GM19467 (cell line): ENCODE data around the gene CTNNBIP1.

Experiments used
- ATAC-seq: cut with Tn5 transposase; IDR thresholded peaks from one replicate; pipeline ENCODE4 v1.9.1; 2021; ENCODE audit warnings: mild to moderate bottlenecking, moderate library complexity; ENCODE audit not compliant: unreplicated experiment

Gene CTNNBIP1

DNA sequence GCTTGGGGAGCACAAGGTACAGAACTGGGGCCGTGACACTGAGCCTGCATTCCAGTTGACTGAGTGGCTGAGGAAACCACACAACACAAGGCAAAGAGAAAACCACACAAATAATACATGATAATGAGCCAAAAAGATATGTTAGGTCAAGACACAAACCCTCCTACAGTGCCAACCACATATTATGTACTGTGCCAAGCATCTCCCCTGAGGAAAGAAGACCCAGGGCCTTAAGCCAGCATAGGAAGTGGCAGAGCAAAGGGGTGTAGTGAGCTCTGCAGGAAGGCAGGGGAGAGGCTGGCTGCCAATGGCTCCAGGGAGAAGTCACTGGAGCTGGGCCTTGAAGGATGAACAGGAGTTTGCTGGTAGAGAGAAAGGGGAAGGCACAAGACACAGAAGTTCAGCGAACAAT, 28.2 kb downstream of the CTNNBIP1 start:
- no peak for ATAC-seq

DNA sequence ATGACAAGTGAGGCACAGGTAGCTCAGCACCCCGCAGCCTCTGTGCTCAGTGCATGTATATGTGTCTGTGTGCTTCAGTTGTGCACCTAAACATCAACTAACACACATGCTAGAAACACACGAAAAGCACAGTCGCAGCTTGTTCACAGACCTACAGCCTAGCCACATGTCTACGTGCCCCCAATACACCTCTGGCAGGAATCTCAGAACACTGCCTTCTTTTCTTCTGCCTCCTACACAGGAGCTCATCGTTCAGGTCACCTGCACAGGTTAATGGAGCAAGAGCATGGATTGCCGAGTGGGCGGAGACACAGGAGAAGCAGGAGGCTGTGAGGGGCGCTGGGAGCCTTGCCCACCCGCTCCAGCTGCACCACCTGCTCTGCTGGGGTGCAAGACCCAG, 31.7 kb downstream of the CTNNBIP1 start:
- no peak for ATAC-seq

DNA sequence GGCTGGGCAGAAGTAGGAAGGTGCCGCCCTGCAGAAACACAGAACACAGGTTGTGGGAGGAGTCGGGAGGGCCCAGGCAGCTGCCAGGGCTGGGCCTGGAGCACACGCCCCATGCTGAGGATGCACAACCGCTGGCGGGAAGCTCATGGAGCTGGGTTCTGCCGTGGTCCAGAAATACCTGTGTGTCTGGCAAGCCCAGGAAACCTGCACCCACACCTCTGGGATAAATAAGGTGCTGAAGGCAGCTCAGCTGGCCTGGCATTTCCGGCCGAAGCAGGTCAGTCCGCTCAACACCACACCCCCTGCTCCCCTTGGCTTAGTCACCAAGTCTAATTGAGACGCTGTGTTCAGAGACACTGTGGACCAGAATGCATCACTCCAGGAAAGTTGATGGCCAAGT, 32.1 kb downstream of the CTNNBIP1 start:
- ATAC-seq: no peak

DNA sequence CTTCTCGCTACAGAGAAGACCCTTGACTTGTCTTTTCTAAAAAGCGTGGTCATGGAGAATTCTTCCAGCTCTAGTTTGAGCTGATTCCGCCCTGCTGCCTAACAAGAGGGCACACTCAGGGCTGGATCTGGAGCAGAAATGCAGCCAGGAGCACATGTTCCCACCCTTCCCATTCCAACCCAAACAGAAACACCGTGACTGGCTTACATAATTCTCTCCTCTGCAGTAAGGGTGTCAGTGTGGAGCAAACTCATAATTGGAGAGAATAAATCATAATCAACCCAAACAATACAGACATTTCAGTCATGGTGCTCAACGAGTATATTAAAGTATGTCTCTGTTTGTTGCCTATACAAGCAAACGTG, 34.5 kb downstream of the CTNNBIP1 start:
- ATAC-seq: no peak

DNA sequence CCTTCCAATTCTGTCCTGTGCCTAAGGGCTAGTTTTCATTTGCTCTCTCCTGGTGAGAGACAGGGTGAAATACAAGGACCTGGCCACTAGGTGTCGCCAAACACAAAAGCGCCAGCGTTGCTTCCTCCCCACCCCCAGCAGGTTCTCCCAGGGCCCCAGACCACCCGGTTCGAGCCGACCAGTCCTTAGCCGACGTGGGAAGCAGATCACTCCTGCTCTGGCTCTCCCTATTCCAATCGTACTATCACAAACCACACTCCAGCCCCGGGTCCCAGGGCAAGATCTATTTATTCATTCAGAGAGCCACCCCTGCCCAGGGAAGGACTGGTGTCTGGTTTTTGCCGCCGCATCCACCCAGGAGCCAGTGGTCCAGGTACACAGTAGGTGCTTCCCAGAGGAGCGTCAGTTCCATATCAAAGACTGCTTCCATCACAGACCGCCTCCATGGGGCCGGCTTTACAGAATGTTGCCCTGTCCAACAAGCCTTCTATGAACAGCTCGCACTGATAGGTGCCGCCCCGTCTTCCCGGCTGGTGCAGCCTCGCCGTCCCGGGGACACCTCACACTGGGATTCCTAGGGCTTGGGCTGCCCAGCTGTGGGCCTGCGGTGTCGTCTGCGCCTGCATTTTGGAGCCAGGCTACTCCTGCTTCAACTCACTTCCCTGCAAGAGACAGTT, 35.0 kb downstream of the CTNNBIP1 start:
- no peak for ATAC-seq

DNA sequence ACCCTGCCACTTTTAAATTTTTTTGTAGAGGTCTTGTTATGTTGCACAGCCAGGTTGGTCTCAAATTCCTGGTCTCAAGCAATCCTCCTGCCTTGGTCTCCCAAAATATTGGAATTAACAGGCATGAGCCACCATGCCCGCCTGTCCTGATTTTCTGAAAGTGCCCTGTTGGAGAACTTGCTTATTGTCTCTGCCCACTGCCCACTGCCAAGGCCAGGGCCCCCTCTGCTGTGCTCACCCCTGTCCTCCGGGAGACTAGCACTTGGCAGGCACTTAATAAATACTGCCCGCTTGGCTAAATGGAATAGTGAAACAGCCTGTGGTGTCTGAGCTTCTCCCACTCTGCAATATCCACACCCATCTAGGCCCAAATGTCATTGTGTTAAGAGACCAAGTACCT, 35.7 kb downstream of the CTNNBIP1 start:
- no peak for ATAC-seq

DNA sequence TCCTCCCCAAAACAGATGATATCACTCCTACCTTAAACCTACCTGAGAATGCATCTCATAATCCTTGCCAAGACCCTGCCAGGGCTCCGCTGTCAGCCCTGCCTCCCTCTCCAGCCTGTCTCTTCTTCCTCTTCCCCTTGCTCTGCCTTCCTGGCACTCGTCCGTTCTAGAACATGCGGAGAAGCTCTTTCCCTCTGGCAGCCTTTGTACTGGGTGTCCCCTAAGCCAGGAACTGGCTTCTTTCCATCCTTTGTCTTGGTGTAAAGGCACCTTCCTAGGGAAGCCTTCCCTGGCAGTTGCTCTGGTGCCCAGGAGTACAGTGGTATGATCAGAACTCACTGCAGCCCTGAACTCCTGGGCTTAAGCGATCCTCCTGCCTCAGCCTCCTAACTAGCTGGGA, 36.1 kb downstream of the CTNNBIP1 start:
- no peak for ATAC-seq

DNA sequence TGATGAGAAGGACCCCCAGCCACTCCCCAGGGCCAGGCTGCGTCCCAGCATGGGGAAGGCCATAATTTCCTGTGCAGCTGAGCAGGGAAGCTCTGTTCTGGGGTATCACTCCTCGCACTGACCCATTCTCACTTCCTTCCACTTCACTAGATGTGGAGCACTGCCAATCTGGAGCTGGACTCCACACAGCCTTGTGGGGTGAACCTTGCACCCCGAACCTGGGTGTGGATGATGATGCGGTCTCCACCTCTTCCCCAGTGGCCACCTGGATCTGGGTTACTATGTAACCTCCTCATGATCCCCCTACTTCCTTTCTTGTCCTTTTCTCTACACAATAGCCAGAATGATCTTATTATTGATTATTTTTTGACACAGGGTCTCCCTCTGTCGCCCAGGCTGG, 36.7 kb downstream of the CTNNBIP1 start:
- ATAC-seq: no peak

DNA sequence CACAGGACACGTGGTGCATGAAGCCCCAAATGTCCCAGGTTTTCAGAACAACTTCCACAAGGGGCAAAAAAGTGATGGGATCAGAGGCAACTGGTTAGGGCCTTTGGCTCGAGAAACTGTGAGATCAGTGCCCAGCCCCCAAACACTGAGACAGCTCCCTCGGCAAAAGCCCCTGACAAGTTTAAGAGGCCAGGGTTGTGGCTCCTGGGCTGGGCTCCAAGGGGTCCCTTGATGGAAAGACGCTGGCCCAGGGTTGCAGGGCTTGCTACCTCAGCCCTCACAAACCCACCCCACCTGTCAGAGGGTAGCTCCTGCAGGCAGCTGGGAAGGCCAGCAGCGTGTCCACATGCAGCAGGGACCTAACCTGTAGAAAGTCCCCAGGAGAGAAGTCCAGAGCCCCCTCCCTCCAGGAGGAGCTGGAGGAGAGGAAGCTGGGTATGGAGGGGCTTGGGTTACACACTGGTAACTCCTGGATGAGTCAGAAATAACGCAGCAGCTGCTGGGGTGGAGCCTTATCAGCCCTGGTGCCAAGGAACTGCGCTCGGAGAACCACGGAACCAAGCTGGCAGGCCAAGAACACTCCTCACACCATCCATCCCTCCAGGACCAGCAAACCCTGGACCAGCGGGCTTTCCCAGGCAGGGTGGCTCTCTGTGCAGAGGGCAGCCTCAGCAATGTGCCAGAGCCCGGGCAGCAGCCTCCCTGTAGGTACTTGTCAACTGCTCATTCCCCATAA, 37.5 kb downstream of the CTNNBIP1 start:
- no peak for ATAC-seq

DNA sequence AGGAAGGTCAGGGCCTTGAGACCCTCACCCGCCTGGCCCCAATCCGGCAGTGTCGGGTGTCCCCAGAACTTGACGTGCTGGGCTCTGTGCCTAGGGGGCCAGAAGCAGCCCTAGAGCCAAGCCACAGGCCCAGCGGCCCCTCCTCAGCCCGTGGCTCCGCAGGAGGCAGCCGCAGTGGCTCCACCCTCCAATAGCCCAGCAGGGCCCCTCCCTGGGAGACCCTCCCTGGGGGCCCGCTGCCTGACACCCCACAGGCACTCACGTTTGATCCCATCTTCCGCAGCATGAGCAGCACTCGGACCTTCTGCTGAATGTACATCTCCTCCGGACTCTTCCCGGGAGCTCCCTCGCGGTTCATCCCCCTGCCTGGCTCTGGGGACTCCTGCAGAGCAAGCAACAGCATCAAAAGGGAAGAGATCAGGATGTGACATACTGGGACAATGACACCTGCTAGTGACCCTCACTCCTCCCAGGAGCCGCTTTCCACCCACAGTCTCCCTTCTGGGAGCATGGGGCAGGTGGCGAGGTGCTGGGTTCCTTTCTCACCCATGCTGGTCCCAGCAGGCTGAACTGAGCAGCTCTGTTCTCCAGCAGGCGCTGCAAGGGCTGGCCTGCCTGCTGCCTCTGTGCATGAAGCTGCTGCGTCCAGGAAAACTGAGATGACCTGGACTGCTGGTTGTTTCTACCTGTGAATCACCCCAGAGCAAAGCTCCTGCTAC, 38.2 kb downstream of the CTNNBIP1 start:
- ATAC-seq: no peak

DNA sequence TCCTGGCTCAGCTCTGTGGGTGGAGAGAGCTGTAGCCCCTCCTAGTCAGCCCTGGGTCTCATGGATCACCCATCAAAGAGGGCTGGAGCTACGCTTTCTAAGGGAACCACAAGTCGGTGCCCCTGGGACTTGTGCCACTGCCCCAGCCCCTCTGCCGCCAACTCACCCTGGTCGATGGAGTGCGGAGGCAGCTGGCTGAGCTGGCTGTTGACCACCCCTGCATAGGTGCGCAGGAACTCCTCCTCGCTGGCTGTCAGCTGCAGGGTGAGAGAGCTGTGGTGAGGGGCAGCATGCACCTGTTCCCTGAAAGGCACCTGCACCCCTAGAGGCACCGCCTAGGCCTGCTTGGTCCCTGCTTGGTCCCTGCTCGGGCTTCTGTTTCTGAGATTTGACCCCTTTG, 39.0 kb downstream of the CTNNBIP1 start:
- ATAC-seq: no peak

DNA sequence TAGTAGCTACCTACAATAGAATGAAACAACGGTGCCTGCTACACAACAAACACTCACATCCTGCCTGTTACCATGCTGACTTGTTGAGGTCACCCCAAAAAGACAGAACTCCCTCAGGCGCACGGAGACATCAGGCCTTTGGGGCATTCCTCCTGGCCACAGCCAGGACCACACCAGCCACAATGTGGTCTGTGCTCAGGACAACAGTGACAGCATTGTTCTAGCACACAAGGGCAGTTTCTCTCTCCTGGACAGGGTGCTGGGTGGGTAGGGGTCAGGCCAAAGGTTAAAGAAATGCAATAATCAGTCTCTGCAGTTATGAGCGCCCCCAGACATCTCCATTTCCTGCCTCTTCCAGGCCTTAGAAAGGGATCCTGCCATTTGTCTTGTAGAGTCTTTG, 39.5 kb downstream of the CTNNBIP1 start:
- no peak for ATAC-seq

DNA sequence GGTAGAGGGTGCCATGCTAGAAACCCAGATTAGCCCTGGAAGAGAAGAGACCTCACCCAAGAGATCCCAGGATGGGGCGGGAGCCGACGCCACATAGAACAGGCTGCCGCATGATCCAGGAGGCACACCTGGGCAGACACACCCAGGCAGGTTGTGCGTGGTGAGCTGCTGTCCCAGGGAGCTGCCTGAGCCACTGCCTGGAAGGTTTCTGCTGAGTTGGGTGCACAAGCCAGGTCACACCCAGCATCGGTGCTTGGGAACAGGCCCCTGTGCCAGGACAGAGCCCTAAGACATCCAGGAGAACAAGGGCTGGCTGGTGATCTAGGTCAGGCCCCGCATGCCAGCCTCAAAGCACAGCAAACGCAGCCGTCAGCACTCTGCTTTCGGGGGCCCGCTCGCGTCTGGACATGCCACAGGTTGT, 40.2 kb downstream of the CTNNBIP1 start:
- no peak for ATAC-seq

DNA sequence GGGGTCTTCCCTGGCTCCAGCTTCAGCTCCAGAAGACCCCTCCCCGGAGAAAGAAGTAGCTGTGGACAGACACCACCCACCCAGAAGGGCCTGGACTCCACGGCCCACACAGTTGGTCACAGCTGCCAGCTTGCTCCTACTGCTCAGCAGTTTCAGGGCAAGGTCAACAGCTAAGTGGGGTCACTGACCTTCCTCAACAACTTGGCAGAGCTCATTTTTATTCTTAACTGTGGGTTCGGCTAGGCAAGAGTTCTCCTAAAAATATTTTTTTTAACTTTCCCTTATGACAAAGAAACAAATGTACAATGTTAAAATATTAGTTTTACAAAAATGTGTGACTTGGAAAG, 41.9 kb downstream of the CTNNBIP1 start:
- ATAC-seq: no peak

DNA sequence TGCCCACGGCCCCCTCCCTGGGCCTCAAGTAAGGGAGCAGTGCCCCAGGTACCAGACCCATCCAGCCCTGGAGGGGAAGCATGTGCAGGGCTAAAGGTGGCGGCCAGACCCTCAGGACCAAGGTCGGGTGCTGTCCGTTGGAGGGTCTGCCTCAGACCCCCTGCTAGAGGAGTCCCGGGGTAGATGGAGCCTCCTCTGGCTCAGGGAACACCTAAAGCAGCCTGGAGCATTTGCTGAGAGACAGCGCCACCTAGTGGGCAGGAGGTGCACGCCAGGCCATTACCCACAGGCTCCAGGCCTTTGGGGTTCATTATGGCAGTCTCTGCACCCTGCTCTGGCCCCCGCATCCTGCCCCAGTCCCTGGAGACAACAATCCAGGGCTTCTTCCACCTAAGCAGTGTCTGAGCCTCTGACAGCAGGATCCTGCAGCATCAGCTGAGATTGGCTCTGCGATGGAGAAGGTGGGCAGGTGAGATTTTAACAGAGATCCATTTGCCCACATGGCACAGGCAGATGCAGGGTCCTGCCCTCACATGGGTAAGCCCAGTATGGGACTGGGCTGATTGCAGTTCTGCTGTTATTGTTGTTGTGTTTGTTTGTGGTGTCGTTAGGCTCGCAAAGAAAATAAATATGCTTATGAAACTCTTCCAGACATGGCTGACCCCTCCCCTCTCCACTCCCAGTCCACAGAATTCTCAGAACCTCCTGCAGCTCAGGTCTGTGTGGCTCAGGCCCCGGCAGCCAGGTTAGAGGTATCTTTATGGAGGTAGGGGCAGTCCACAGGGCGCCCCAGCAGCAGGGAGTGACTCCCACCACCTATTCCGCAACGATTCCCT, 42.4 kb downstream of the CTNNBIP1 start:
- ATAC-seq: peak; percentile 57

DNA sequence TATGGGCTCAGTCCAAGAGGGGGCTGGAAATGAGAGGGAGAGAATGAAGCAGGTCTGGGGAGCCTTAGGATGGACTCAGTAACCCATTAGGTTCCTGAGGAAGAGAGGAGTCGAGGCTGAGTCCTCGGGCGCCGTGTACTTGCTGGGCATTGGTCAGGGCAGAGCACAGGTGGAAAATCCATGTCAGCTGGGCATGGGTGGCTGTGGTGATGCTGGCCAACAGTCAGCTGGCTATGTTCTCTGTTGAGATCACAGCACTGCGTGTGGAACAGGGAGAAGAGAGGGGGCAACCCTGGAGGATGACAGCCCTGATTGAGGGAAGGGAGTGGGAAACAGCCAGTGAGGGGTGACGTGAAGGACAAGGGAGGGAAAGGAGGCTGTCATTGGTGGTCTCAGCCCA, 43.2 kb downstream of the CTNNBIP1 start:
- no peak for ATAC-seq

DNA sequence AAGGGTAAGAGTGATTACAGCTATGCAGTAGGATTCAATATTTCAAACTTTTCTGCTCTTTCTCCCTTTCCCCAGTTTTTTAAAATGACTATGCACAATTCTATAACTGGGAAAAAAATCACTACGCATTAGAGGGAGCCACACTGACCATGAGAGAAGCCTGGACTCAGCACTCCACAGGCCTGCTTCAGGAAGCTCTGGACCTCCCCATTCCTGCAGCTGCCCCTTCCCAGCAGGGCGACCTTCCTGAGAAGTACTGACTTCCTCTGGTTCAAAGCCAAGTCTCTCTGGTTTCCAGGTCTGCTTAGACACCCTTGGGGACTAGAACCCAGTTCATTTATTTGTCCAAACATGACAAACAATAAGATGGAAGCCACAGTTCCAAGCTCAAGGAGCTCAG, 44.3 kb downstream of the CTNNBIP1 start:
- no peak for ATAC-seq

DNA sequence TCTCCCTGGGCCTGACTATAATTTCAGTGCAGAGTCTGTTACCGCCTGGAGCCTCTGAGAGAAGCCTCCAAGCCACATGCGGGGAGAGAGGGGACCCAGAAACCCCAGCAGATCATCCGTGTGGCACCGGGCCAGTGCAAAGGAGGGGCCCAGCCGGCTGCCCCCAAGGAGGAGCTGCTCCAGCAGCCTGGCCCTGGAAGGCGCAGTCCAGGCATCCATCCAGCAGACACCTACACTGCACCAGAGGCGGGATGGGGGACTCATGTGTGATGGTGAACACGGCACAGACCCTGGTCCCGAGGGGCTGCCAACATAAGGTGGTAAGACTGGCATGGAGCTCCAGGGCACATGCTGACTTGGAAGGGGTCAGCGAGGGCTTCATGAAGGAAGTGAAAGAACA, 46.7 kb downstream of the CTNNBIP1 start:
- no peak for ATAC-seq

DNA sequence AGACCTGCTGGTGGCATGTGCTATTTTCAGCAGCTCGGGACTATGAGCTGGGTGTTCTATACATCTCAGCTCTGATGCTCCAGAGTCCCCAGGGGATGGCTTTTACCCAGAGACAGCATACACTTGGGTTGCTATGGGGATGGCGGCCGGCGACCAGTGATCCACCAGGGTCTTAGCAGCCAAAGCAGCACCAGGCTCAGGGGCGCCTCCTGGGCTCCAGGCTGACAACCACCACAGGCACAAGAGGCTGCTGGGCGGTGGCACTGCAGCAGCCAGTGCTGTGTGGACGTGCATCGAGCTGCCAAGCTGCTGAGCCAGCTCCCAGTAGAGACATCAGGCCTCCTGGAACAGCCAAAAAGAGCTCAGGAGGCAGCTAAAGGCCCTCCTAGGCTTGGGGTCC, 48.7 kb downstream of the CTNNBIP1 start:
- ATAC-seq: no peak

DNA sequence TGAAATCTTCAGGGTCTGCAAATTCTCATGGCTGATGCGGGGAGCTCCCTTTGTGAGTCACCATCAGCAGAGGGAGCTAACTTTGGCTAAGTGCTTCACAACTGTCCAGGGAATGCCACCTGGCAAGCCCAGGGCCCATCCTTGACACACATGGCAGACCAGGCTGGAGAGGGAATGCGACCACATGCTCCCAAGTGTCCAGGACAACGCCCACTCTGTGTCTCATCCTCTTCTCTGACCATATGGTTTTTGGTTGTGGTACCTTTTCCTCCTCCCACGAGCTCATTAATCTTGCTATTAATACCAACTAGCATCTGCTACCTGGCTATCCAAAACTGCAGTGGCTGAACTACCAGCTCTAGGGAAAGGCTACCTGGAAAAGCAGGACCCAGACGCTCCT, 49.2 kb downstream of the CTNNBIP1 start:
- ATAC-seq: no peak

DNA sequence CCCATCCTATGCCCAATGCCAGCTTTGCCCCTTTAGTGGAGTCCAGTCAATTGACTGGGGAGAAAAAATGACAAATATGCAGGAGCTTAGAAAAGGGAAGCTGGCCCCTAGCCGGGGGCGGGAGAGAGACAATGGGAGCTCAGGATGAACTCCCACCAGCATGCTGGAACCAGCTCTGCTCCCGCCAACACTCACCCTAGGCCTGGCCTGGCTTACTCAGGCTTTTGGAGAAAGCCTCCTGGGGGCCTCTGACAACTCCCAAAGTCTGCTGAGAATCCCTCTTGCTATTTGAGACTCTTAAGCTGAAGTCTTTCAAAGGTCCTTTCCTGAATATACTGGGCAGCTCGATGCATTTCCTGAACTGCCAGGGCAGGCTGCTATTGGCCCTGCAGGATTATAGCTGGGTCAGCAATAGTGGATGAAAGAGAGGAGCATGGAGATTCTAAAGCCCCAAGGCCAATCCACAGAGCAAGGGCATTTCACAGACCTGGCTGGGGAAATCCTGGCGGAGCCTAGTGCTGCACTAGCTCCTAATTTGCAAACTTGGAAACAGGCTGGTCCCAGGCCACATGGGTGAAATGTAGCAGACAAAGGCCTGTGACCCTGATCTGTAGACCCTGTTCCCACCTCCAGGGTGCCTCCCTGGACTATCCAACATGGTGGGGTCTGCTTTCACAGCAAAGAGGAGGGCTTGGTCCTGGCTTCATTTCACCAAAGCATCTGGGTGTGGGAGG, 50.6 kb downstream of the CTNNBIP1 start:
- ATAC-seq: no peak
